GM18505 (cell line): ENCODE results near the gene OR1Q1.
"Not testable (repeated sequence)": the region's sequence is repeated elsewhere in the genome, so short reads cannot be mapped to it uniquely, and the experiment has no call there.

Source experiments
- ATAC-seq: cut with Tn5 transposase; IDR thresholded peaks from one replicate; pipeline ENCODE4 v1.9.1; 2021; ENCODE audit not compliant: unreplicated experiment
- POLR2A ChIP-seq: IDR thresholded peaks from 4 replicates; pipeline ENCODE4 v1.6.1; 2011; ENCODE audit warnings: borderline replicate concordance; ENCODE audit not compliant: insufficient read depth, insufficient read length; ENCODE audit errors: extremely low read depth

Gene OR1Q1, protein sequence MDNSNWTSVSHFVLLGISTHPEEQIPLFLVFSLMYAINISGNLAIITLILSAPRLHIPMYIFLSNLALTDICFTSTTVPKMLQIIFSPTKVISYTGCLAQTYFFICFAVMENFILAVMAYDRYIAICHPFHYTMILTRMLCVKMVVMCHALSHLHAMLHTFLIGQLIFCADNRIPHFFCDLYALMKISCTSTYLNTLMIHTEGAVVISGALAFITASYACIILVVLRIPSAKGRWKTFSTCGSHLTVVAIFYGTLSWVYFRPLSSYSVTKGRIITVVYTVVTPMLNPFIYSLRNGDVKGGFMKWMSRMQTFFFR

GRCh38 chr9:122614362-122614761 lies at the start of gene OR1Q1:
TSS of gene OR1Q1 (plus strand) at chr9:122614738. CDS start at chr9:122614738, 0 bp downstream.
- no peak for ATAC-seq
- TF ChIP-seq POLR2A = no peak

DNA sequence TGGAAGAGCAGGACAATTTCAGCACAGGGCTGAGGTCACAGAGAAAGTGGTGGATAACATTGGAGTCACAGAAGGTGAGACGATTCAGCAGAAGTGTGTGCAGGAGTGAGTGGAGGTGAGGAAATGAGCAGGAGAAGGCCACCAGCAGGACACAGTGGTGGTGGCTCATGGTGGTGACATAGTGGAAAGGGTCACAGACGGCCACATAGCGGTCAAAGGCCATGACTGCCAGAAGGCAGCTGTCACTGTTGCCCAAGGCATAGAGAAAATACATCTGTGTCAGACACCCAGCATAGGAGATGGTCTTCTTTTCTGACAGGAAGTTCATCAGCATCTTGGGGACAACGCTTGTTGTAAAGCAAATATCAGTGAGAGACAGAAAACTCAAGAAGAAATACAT lies 46.6 kb upstream of the OR1Q1 start:
- TF ChIP-seq POLR2A = no peak
- no peak for ATAC-seq

DNA sequence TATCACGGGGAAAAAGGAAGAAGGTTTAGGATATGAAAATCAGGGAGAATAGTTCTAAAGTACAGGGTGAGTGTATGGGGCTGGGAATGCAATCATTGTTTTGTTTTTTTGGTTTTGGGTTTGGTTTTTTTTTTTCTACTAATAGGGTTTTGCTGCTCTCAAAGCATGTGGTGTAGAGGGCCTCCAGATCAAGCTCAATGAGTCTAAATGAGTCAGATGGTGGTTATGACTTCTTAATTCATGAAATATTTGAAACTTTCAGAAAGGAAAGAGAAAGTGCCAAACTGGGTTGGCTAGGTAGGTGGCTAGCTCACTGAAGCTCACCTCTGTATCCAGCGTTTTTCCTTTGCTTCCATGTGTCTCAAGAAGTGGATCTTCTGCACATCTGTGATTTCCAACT lies 42.1 kb upstream of the OR1Q1 start:
- ATAC-seq = no peak
- TF ChIP-seq POLR2A = no peak

- no peak for TF ChIP-seq POLR2A
- no peak for ATAC-seq
Observed at GRCh38 chr9:122579874-122580273, 34.7 kb upstream of the OR1Q1 start.

- ATAC-seq = no peak
- no peak for TF ChIP-seq POLR2A
Observed at GRCh38 chr9:122580360-122580759, 34.2 kb upstream of the OR1Q1 start.

- not testable (repeated sequence) for ATAC-seq
Observed at GRCh38 chr9:122583284-122583683, 31.3 kb upstream of the OR1Q1 start, which contains the start of gene OR1L8. TSS of gene OR1L8 (minus strand) at chr9:122583384. CDS start at chr9:122568477, 14,907 bp downstream.

DNA sequence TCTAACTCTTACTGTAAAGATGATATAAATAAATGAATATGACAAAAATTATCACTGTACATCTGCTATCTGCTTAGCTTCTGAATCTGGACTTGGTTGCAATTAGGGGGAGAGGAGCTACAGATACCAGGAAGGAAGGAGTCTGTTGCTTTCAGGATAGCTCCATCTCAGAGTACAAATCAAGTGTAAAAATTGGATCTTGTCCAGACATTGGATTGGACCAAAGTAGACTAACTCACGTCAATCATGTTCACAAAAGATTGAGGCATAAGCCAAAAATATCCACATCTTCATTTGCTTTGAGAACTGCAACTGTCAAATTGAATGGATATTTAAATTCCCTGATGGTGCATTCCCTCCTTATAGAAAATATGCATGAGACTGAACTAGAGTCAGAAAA lies 8.8 kb upstream of the OR1Q1 start:
- no peak for ATAC-seq
- TF ChIP-seq POLR2A = no peak

GRCh38 chr9:122606587-122606986 lies 8.0 kb upstream of the OR1Q1 start:
- no peak for ATAC-seq
- no peak for TF ChIP-seq POLR2A

- no peak for TF ChIP-seq POLR2A
- no peak for ATAC-seq
Observed at GRCh38 chr9:122609804-122610203, 4.7 kb upstream of the OR1Q1 start.

GRCh38 chr9:122619996-122620395 lies 5.5 kb downstream of the OR1Q1 start:
- no peak for TF ChIP-seq POLR2A
- ATAC-seq = no peak

DNA sequence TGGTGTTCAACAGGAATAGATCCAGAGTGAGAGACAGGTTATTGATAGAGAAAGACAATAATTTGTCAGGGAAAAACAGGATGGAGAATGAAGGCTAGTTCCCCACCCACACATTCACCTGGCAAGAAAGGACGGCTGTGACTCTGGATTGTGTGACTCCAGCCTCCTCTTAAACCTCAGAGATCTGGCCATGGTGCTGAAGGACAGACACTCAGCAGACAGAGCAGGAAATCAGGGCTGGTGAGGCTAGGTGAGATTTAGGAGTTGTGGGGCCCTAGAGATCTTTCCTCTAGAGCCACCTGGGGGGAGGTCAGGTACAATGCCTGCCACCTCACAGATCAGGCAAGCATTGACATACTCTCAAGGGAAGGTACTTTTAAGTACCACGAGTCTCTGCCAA lies 27.7 kb downstream of the OR1Q1 start:
- no peak for TF ChIP-seq POLR2A
- no peak for ATAC-seq

GRCh38 chr9:122656378-122656777 lies 41.8 kb downstream of the OR1Q1 start:
- TF ChIP-seq POLR2A = no peak
- no peak for ATAC-seq

- no peak for ATAC-seq
- no peak for TF ChIP-seq POLR2A
Observed at GRCh38 chr9:122657527-122657926, 43.0 kb downstream of the OR1Q1 start, which contains the start of gene OR1B1. TSS of gene OR1B1 (minus strand) at chr9:122657627.

DNA sequence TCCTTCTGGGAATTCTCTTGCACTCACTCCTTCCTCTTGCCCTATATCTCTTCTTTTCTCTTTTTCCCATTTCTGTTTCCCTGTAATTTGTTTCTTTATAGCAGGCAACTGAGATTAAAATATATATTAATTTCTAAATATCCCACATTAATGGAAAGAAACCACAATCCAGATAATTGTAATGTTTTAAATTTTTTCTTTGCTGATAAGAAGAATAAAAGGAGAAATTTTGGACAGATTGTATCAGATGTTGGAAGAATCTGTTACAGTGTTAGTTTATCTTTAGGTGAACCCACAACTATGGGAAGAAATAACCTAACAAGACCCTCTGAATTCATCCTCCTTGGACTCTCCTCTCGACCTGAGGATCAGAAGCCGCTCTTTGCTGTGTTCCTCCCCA lies 46.9 kb downstream of the OR1Q1 start, which contains the start of gene OR1L1:
Gene OR1L1, plus strand, starts transcription at position 301 of the 400 bp plus-strand sequence. Its CDS starts 0 bp downstream, at position 301.
- no peak for ATAC-seq
- TF ChIP-seq POLR2A = no peak
